Stimulated activated CD8-positive, alpha-beta memory T cell treated with anti-CD3 and anti-CD28 coated beads, Interleukin-7, amount 100 ng/mL, for 48 hours (primary cell): ENCODE results near the gene RPP25L.

Source experiments
- DNase-seq, 2 donors: peaks; one replicate each; pipeline ENCODE4 v3.0.0-alpha.2; 2020; ENCODE audit warnings: low read depth in 1 of 2; ENCODE audit errors: extremely low read depth in 1 of 2

RPP25L gene

GRCh38 chr9:34571481-34571810 is 40.5 kb downstream of the RPP25L start:
- no peak for DNase-seq

GRCh38 chr9:34570809-34571480 is 41.0 kb downstream of the RPP25L start:
- DNase-seq: no peak

GRCh38 chr9:34570376-34570775 is 41.5 kb downstream of the RPP25L start:
- DNase-seq: no peak

- no peak for DNase-seq
These were observed 43.1 kb downstream of the RPP25L start for GRCh38 chr9:34568774-34569173.

DNA sequence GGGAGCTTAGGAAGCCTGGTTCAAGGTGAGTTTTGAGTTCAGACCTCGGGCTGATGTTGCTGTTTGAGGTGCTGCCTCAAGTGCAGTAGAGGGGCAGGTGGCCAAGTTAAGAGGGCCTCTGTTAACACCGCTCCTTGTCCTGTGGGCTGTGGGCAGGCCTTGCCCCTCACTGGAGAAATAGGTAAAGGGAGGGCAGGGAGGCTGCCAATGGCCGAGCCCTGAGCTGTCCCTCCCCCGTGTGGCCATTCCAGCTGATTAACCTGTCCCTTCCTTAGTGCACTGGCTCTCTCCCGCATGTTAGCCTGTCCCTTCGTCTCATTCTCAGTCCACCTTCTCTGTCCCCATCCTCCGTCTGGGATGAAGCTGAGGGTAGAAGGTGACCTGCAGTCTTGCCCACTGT is 43.8 kb downstream of the RPP25L start:
- no peak for DNase-seq

DNA sequence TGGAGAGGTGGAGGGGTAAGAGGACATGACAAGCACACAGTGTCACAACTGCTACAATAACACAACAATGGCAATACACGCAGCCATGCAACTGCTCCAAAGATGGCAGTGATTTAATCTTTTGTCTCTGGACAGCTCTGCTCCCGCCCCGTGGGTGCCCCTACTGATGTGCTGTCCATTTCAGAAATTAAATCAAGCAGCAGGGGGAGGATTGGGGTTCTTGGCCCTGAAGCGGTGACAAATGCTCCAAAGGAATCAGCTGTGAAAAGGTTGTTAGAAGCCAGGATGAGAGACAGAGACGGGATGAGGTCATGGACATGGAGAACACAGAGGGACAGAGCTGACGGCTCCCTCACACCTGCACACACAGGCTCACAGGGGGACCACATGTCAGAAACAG is 44.9 kb downstream of the RPP25L start:
- DNase-seq: no peak

DNA sequence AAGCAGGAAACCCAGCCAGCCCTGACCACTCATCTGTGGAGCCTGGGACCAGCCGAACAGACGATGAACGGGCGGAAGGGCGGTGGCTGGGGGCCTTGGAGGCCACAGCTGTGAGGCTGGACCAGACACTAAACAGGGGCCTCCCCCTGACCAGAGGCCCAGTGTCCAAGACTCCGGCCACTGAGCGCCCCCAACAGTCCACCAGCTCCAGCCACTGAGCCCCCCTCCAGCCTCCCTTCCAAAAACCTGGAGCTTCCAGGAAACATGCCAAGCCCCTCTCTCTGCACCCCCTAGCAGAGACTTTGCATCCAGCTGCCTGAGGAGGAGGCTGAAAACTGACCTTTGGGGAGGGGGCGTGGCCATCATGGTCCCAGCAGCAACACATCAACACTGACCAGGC is 45.6 kb downstream of the RPP25L start:
- no peak for DNase-seq

GRCh38 chr9:34565856-34566255 is 46.0 kb downstream of the RPP25L start:
- no peak for DNase-seq

DNA sequence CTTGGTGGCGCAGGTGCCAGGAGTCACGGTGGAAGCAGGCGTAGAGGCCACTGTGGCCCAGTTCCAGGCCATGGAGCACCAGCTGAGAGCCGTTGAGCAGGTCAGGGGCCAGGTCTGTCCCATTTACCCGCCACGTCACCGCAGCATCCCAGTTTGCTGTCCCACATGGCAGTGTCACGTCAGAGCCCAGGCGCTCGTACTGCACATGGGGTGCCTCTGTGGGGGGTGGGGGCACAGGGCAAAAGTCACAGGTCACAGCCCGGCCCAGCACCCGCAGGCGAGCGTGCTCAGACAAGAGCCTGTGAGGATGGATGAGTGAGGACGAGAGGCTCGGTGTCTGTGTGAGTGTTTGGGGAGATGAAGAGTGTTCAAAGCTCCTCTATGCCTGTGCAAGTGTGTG is 47.3 kb downstream of the RPP25L start:
- no peak for DNase-seq

DNA sequence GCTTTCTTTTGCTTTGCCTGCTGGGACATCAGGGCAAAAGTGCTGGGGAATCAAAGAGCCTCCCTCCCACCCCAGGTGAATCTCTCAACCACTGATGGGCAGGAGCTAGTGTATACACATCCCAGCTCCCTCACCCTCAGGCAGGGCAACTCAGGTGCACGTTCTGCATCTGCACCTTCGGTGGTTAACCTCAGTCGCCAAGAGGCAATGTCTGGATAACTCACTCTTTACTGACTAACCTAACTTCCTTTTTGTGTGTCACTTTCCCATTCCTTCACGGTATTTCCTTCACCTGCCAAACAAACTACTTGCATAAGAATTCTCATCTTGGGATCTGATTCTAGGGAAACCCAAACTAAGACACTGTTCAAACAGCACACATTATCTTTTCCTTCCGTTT is 48.6 kb downstream of the RPP25L start:
- DNase-seq: no peak

GRCh38 chr9:34562135-34562745 is 49.7 kb downstream of the RPP25L start:
- DNase-seq: no peak

- no peak for DNase-seq
These were observed 51.2 kb downstream of the RPP25L start for GRCh38 chr9:34560599-34561214.
